Head of caudate nucleus (tissue), 42 donors: ENCODE data around the gene SHROOM3.

Experiments used
- DNase-seq, 42 donors: peaks; one replicate each; pipeline versions ENCODE4 v3.0.0 to v3.0.0-alpha.2; 2020 to 2021; ENCODE audit warnings: mixed read lengths in 7 of 42
- intact Hi-C: fragments of 100-400 bp; cut with DNase I; formaldehyde crosslinking; loops from one replicate; pipeline ENCODE4 v1.15.0; 2022

SHROOM3 gene

GRCh38 chr4:76741663-76742020, 306.6 kb downstream of the SHROOM3 start:
- no peak for DNase-seq
- intact Hi-C loops = no loop called here

DNA sequence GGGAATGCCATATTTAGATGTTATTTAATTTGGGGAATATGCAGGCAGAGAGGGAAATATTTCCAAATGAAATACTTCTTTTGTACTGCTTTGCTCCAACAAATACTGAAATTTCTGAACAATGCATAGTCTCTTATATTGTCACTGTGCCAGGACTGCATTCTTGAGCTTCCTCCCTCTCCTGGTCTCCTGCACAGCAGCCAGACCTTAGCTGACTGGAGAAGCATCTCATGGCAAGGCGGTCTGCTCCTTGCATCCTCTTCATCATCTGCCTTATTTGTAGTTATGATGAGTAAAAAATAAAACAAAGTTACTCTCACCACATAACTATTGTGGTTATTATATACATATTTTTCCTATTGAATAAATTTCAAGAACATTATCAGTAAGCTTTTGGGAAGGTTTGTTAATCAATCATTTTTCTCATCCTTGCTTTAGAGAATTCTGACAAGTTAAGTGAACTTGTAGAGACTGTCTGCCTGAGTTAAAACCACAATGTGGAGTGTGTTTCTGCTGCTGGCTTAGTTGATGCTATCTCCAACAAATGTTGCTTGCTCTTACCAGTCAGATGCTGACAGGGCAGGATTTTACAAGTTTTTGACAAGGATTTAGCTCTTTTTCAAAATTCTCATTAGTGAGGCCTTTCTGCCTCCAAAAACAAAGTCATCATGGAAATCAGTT, 309.4 kb downstream of the SHROOM3 start:
- no peak for DNase-seq
- intact Hi-C loops = no loop called here

GRCh38 chr4:76745240-76745639, 310.2 kb downstream of the SHROOM3 start:
- intact Hi-C loops = no loop called here
- no peak for DNase-seq

- no peak for DNase-seq
- intact Hi-C loops = no loop called here
Measured at GRCh38 chr4:76747563-76747962, 312.5 kb downstream of the SHROOM3 start.

- intact Hi-C loops = no loop called here
- DNase-seq = peak in 7 of 42 donors; percentile 6 to 36 (median 21)
Measured at GRCh38 chr4:76748649-76749048, 313.6 kb downstream of the SHROOM3 start.

- DNase-seq = no peak
- intact Hi-C loops = no loop called here
Measured at GRCh38 chr4:76749355-76749754, 314.3 kb downstream of the SHROOM3 start.

- no peak for DNase-seq
- intact Hi-C loops = no loop called here
Measured at GRCh38 chr4:76750716-76751115, 315.7 kb downstream of the SHROOM3 start.

DNA sequence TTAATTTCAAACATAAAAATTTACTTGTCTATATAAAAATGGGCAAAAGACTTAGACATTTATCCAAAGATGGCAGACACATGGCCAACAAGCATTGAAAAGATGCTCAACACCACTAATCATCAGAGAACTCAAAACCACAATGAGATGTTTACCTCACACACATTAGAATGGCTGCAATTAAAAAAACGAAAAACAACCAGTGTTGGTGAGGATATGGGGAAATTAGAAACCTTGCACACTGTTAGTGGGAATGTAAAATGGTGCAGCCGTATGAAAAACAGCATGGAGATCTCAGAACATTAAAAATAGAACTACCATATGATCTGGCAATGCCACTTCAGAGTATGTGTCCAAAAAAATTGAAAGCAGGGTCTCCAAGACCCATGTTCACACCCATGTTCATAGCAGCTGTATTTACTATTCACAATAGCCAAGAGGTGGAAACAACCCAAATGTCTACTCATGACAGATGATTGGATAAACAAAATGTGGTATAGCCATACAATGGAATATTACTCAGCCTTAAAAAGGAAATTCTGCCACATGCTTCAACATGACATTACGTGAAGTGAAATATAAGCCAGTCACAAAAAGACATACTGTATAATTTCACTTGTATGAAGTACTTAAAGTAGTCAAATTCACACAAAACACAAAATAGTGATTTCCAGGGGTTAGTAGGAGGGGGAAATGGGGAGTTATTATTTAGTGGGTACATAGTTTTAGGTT, 316.7 kb downstream of the SHROOM3 start:
- no peak for DNase-seq
- intact Hi-C loops = no loop called here

DNA sequence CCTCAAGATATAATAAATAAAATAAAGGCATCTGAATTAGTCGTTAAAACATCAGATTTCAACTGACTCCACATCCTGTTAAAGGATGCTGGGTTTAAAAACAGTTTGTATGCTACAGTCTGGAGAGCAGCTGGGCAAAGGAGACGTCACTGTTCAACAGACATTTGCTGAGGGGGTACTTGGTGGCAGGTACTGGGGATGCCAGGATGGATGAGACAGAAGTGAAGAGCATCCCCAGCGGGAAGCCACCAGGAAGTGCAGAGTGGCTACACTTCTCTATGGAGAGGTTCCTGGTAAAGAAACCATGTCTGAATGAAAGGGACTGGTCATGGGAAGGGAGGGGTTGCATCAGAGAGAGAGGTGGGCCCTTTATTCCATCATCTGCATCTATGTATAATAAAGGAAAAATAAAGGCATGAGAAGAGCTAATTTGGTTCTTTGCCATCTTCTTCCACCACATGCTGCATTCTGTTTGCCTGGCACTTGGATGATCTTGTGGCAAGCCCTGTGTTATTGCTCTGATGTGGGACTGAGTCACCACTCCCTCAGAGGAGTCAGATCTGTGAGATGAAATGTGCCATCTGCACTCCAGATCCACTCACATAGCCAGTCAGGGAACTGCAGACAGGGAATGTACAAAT, 318.0 kb downstream of the SHROOM3 start:
- intact Hi-C loops = no loop called here
- DNase-seq = no peak

GRCh38 chr4:76753814-76754213, 318.8 kb downstream of the SHROOM3 start:
- DNase-seq = no peak
- intact Hi-C loops = no loop called here

GRCh38 chr4:76754439-76754838, 319.4 kb downstream of the SHROOM3 start:
- no peak for DNase-seq
- intact Hi-C loops = no loop called here

GRCh38 chr4:76755756-76756155, 320.7 kb downstream of the SHROOM3 start:
- intact Hi-C loops = no loop called here
- DNase-seq = no peak

- no peak for DNase-seq
Measured at GRCh38 chr4:76756416-76756815, 321.4 kb downstream of the SHROOM3 start.

GRCh38 chr4:76757418-76757939, 322.4 kb downstream of the SHROOM3 start:
- intact Hi-C loops = no loop called here
- no peak for DNase-seq

More at GRCh38 chr4:76756416-76756815, 321.4 kb downstream of the SHROOM3 start:
- intact Hi-C loops = no loop called here

DNA sequence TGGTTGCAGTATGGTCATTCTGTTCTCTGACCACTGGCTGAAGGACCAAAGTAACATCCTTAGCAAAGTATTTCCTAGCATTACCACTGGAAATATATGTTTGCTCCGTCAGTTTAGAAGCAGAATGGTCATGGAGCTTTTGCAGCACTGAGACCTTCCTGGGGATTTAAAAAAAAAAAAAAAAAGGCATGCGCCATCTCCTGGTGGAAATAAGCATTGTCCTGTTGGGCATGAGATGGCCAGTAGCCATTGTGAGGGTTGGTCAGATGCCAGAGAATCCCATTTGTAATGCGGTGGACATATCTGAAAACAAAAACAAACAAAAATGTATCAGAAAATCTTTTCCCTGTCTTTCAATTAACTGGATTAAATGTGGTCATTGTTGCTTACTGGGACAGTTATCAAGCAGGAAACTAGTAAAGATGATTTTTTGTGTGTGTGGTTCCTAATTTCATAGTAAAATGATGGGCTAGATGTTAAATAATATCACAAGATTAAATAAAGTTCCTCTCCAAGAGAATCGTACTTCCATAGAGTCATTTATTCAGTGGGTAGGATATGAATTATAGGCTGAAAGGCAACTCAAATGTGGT, 323.4 kb downstream of the SHROOM3 start:
- intact Hi-C loops = no loop called here
- peak in 16 of 42 donors; percentile 16 to 71 (median 30) for DNase-seq

DNA sequence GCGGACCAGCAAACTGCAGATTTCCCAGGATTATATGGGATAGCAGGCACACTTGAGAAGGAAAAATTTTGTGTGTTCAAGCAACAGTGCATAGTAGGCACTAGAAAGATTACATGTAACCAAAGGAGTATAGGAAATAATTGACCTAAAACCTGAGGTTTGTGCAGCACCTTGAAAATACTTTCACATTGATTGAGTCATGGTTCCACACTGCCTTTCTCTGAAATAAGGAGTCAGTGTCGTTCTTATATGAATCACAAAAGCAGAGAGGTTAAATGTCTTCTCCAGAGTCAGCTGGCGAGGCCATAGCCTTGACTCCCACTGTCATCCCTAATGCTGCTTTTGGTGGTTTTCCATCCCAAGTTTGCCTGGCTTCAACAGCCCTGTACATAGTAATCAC, 324.0 kb downstream of the SHROOM3 start:
- intact Hi-C loops = no loop called here
- no peak for DNase-seq

GRCh38 chr4:76760193-76760592, 325.2 kb downstream of the SHROOM3 start:
- DNase-seq = no peak
- intact Hi-C loops = no loop called here

- intact Hi-C loops = no loop called here
- no peak for DNase-seq
Measured at GRCh38 chr4:76762137-76763130, 327.4 kb downstream of the SHROOM3 start.

GRCh38 chr4:76764251-76764650, 329.2 kb downstream of the SHROOM3 start:
- intact Hi-C loops = no loop called here

More at GRCh38 chr4:76764251-76764650, 329.2 kb downstream of the SHROOM3 start:
- DNase-seq = no peak
